ENCODE data around the gene DTL. TPM values are rescaled to one million over a fixed set of nuclear protein-coding genes. Genes with fewer than 3 reads are reported as not detected.

The DTL gene
- polyA plus RNA-seq, 2 of the 4 experiments (the other 2 are of a cell fraction) = 22.0 to 30.2 TPM

- CTCF ChIA-PET = interaction anchor here (1.2 to 1.6 kb wide), 3 partner anchors 13 to 49 kb away, joined by 3 to 7 read pairs (median 4); no protein-coding TSS in a partner anchor
- 93% methylated on average over 3 of the region's 3 CpGs for WGBS (ENCODE audit: missing lambda C conversion rate)
- no peak overlapping the region for H3K4me2 ChIP-seq
These were observed 84.3 kb downstream of the DTL start for GRCh38 chr1:212119863-212120262.

DNA sequence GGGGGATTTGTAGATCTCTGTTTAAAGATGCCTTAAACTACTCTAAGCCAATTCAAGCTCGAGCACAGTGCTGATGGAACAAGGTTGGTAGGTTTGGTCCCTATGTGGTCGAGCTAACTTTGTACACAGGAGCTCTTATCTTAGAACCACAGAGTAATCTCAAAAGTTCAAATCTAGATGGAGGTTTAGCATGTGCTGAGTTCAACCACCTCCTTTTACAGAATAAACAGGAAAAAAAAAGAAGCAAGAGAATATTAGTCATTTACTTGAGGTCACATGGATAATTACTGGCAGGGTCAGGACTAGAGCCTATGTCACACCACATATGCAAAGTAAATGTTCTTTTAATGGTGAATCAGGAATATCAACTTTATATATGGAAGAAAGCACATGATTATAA, 86.2 kb downstream of the DTL start:
- ChIA-PET POLR2A (no interaction called here), CTCF (interaction anchor here (1.3 kb wide), 1 partner anchor 51 kb away, joined by 4 read pairs; no protein-coding TSS in a partner anchor)
- Histone ChIP-seq H3K27ac (no peak overlapping the region), H3K4me2 (no peak overlapping the region), H3K4me3 (no peak overlapping the region), H3K4me1 (no peaks in the 10 kb centered on the region), H3K9me3 (no peaks in the 10 kb centered on the region)
- WGBS (ENCODE audit: missing lambda C conversion rate) = 69% methylated on average over 2 of the region's 2 CpGs
- no peak for FAIRE-seq
- no peak for ATAC-seq
- no peak for DNase-seq (ENCODE audit: low read depth in 1 of 2, low spot score in 1 of 2)
- TF ChIP-seq FOSL2 (IDR thresholded peaks at IDR 0.05) = no peak
- TF ChIP-seq FOSL2 (CRISPR knock-in tag; IDR thresholded peaks at IDR 0.05) = no peak
- no peak for TF ChIP-seq CHD4 (IDR thresholded peaks at IDR 0.05; ENCODE audit: borderline replicate concordance)
- TF ChIP-seq RFX5 (IDR thresholded peaks at IDR 0.05) = no peak
- no peak for TF ChIP-seq CHD2 (IDR thresholded peaks at IDR 0.05; ENCODE audit: low read length, partially characterized antibody)
- no peak for TF ChIP-seq NFE2L2 (conservative IDR thresholded peaks at IDR 0.05; ENCODE audit: low read length)
- TF ChIP-seq GATA3 (IDR thresholded peaks at IDR 0.05; ENCODE audit: borderline replicate concordance) = no peak
- TF ChIP-seq PHF8 (IDR thresholded peaks at IDR 0.05; ENCODE audit: borderline replicate concordance, low read depth) = no peak
- TF ChIP-seq MYC (IDR thresholded peaks at IDR 0.05; ENCODE audit: borderline replicate concordance, low read length) = no peak
- no peak for TF ChIP-seq KDM1A (IDR thresholded peaks at IDR 0.05; ENCODE audit: low read depth)
- TF ChIP-seq, protein P1, sequence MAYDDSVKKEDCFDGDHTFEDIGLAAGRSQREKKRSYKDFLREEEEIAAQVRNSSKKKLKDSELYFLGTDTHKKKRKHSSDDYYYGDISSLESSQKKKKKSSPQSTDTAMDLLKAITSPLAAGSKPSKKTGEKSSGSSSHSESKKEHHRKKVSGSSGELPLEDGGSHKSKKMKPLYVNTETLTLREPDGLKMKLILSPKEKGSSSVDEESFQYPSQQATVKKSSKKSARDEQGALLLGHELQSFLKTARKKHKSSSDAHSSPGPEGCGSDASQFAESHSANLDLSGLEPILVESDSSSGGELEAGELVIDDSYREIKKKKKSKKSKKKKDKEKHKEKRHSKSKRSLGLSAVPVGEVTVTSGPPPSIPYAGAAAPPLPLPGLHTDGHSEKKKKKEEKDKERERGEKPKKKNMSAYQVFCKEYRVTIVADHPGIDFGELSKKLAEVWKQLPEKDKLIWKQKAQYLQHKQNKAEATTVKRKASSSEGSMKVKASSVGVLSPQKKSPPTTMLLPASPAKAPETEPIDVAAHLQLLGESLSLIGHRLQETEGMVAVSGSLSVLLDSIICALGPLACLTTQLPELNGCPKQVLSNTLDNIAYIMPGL (CRISPR knock-in tag; IDR thresholded peaks at IDR 0.05; ENCODE audit: borderline replicate concordance) = no peak
- no peak for TF ChIP-seq POLR2A (IDR thresholded peaks at IDR 0.05; ENCODE audit: low read length)
- no peak for TF ChIP-seq FOXS1 (CRISPR knock-in tag; IDR thresholded peaks at IDR 0.05)

More at GRCh38 chr1:212119863-212120262, 84.3 kb downstream of the DTL start:
- FAIRE-seq (no peak), ATAC-seq (peak in 1 of 2 experiments; percentile 27; a peak in 2 of 6 replicates), DNase-seq (ENCODE audit: low read depth in 1 of 2, low spot score in 1 of 2) (no peak)
- no peaks in the 10 kb centered on the region for H3K9me3 ChIP-seq
- TF ChIP-seq, protein P2, sequence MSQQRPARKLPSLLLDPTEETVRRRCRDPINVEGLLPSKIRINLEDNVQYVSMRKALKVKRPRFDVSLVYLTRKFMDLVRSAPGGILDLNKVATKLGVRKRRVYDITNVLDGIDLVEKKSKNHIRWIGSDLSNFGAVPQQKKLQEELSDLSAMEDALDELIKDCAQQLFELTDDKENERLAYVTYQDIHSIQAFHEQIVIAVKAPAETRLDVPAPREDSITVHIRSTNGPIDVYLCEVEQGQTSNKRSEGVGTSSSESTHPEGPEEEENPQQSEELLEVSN (IDR thresholded peaks at IDR 0.05; ENCODE audit: borderline replicate concordance, low read depth) = no peak
- no peak for TF ChIP-seq CHD4 (IDR thresholded peaks at IDR 0.05; ENCODE audit: borderline replicate concordance)
- no peak for TF ChIP-seq KDM1A (IDR thresholded peaks at IDR 0.05; ENCODE audit: low read depth)
- no peak for TF ChIP-seq POLR2AphosphoS2 (conservative IDR thresholded peaks at IDR 0.05; ENCODE audit: low read length)
- TF ChIP-seq CEBPB (IDR thresholded peaks at IDR 0.05) = no peak
- no peak for TF ChIP-seq CBX2 (IDR thresholded peaks at IDR 0.05; ENCODE audit: borderline replicate concordance, low read depth)
- TF ChIP-seq ESRRA (IDR thresholded peaks at IDR 0.05; ENCODE audit: borderline replicate concordance, low read length) = no peak
- no peak for TF ChIP-seq RAD21 (conservative IDR thresholded peaks at IDR 0.05 in 1 of 2, IDR thresholded peaks at IDR 0.05 in 1 of 2)
- TF ChIP-seq PHF8 (IDR thresholded peaks at IDR 0.05; ENCODE audit: borderline replicate concordance, low read depth) = no peak
- no peak for TF ChIP-seq REST (IDR thresholded peaks at IDR 0.05)
- no peak overlapping the region for H3K4me3 ChIP-seq
- H3K27ac ChIP-seq = no peak overlapping the region
- no peaks in the 10 kb centered on the region for H3K4me1 ChIP-seq
- POLR2A ChIA-PET = no interaction called here
